Ecto neural progenitor cell (in vitro differentiated cells): ENCODE measurements around the gene IRS1.

ENCODE experiments used
- DNase-seq: peaks from one replicate; pipeline ENCODE4 v3.0.0-alpha.2; 2018; ENCODE audit warnings: low spot score

IRS1 gene

DNA sequence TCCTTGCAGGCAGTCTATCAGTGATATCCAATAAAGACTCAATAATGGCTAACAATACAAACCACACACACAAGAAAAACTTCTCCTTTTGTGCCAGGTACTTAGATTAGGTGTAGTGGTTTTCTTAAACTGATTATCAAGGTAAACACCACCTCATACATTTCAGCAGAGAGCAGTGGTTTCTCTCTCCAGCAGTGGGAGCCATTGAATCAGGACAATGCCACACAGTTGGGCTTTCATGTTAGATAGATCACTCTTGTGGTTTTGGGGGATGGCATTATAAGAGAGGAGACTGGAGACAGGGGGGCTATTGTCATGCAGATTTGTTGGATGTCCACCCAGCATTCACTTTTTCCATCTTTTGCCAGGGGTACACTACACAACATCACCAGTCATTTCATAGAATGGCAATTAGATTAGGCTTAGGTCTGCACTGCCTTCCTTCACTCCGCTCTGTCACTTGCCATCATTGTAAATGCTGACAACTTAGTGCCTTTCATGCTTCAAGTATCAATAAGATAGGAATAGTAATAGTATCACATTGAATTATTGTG lies 13.6 kb upstream of the IRS1 start:
- DNase-seq: no peak

DNA sequence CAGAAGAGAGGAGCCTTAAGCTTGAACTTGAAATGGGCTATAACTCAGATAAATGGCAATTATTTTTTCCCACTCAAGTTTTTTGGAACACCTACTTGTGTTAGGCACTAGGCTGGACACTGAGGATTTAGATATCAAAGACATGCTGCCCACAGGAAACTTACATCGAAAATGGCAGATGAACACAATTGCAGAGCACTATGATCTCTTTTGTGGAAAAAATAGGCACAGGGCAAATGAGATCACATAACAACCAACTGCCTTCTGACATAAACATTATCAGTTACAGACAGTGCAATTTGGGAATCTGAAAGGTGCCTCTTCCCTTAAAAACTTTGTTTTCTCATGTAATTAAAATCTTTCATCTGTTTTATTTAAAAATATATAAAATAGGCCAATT lies 3.8 kb upstream of the IRS1 start:
- no peak for DNase-seq

DNA sequence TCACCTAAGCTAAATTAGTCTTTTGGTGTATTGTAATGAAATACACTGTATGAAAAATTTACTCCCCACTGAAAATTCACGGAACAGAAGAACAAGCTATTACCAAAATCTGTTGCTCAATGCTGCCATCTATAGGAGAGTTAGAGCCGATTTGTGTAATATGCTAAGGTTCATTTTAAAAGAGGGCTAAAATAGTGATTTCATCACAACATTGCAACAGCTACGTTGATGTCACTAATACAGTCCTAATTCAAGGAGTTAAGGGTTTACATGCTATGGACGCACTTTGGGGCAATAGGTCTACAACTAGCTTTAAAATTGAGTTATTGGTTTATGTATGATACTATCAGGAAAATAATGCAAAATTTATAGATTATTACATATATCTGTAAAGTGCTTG lies 3.0 kb upstream of the IRS1 start:
- DNase-seq: no peak

DNA sequence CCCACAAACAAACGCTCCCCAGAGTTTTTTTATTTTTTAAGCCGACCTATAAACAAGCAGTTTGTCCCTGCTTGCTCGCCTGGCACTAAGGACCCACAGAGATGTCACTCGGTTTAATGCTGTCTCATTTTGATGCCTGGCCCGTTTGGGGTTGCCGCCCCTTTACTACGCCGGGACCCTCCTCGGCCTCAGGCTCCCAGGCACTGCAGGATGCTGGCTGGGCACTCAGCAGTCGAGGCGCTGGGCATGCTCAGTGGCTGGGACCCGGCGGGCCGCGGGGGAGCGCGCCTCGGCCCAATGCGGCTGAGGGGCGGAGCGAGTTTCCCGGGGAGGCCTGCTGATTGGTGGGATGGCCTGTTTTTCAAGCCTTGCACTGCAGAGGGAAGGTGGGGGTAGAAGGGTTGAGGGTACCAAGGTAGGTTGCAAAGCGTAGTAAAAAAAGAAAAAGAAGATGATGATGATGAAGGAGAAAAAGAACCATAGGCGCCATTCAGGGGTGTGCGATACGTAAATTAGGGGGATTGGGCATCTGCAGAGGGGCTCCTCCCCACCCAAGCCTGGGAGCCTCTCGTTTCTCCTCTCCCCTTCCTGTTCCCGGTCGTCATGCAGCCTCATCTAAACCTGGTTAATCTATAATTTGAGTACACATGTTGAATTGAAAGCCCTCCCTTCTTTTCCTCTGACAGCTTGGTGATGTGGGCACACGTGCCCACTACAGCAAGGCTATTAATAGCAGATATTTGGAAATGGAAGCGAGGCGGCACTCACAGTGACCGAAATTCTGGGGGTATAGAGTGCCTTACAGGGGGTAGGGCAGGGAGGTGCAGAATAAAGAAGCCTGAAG lies 1.5 kb upstream of the IRS1 start:
- DNase-seq: peak; percentile 93

DNA sequence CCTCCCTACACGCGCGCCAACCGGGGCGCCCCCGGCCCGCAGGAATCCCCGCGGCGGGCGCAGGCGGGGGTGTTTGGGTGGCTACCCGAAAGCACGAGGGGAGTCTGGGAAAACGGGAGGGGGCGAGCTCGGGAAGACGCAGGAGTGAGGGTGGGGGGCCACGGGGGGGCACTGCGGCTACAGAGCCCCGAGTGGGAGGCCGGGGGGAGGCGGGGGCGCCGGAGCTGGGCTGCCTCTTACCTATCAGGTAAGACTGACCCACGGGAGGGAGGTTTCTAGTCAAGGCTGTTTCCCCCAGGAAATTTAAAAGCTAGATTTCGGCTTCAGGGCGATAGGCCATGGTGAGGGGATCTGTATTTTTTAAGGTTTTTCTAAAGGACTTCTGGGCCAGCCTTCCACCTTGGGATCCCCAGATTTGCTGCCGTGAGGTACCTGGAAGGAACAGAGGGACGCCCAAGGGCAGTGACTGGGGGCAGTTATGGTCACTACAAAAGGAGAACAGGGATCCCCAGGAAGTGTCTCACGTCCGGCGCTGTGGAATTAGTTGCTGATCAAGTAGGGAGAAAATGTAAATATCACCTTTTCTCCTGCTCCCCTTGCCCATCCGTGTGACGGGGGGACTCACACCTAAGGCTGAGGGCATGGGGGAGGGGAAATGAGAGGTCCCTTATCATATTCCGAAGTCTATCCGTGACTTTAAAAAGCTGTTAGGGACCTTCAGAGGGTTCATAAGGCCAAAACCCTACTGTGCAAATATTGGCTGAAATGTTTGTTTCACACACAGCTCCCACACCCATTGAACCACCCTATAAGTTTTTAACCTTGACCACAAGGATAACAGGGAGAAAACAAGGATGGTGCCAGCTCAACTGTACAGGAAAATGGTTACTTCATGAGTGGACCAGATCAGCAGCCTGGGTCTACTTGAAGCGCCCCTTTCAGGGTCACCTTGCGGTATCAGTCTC lies 638 bp upstream of the IRS1 start:
- no peak for DNase-seq

DNA sequence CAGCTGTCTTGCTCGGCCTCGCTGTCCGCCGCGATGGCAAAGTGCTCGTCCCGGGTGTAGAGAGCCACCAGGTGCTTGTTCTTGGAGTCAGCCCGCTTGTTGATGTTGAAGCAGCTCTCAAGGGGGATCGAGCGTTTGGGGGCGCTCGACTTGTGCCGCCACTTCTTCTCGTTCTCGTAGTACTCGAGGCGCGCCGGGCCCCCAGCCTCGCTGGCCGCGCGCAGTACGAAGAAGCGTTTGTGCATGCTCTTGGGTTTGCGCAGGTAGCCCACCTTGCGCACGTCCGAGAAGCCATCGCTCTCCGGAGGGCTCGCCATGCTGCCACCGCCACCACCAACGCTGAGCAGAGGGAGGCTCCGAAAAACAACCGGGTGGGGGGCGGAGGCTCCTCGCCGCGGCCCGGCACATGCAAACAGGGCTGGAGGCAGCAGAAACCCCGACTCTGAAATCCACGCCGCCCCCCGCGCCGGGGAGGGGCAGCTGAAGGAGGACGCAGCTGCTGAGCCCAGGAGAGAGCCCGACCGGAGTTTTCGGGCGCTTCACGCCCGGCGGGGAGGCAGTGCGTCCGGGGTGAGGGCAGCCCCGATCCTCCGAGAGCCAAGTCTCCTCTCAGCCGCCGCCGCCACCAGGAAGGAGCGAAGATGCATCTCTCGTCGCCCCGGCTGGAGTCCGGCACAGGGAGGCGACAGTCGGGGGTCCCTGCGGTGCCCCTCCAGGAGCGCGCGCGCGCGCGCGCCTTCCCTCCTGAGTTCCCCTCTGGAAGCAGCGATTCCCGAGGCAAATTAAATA lies 1.0 kb downstream of the IRS1 start:
- DNase-seq: peak; percentile 73

DNA sequence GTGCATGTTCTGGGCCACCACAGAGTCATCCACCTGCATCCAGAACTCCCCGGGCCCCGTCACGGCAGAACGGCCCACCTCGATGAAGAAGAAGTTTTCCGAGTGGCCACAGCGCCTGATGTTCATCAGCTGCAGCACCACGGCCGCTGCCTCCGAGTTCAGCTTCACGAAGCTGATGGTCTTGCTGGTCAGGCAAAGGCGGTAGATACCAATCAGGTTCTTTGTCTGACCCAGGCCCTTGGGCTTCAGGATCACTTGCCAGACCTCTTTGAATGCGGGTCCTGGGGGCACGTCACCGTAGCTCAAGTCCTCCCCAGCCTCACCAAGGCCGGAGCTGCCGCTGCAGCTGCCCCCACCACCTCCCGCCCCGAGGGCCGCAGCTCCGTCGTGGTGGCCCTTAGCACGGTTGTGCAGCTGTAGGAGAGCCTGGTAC lies 1.6 kb downstream of the IRS1 start:
- peak; percentile 54 for DNase-seq

DNA sequence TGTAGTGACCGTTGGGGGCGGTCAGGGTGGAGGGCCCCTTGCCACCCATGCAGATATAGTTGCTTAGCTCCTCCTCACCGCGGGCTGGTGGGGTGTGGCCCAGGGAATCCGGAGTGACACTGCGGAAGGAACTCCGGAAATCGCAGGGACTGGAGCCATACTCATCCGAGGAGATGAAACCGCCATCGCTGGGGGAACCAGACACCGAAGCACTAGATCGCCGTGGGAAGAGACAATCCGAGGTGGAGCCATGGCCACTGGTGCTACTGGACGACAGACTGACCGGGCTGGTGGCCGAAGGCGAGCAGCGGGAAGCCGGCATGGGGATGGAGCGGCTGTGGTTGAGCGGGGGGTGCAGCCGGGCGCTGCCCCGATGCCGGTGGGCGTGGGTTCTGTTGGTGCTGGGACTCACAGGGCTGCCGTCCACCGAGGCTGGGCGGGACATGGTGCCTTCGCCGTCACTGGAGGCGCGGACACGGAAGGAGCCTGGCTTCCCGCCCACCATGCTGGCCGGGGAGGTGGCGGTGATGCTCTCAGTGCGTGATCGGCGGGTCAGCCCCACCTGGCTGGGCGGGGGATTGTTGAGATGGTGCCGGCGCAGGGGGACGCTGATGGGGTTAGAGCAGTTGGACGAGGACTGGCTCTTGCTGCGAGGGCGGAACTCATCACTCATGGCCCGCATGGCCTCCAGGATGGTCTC lies 2.2 kb downstream of the IRS1 start:
- DNase-seq: no peak

DNA sequence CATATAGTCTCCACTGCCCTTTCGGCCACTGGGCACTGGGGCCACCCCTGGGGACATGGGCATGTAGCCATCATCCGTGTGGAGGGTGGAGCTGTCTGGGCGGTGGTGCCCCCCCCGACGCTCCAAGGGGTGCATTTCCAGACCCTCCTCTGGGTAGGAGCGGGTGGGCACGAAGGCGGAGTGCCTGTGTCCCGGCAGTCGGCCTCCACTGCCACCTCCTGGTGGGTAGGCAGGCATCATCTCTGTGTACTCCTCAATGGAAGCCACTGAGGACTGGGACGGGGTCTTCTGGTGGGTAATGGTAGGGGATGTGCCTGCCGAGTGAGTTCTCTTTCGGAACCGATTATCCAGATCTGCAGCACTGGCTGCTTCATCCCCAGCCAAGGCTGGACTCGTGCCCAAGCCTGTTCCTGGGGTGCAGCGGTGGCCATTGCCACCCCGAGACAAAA lies 2.8 kb downstream of the IRS1 start:
- DNase-seq: peak; percentile 51

DNA sequence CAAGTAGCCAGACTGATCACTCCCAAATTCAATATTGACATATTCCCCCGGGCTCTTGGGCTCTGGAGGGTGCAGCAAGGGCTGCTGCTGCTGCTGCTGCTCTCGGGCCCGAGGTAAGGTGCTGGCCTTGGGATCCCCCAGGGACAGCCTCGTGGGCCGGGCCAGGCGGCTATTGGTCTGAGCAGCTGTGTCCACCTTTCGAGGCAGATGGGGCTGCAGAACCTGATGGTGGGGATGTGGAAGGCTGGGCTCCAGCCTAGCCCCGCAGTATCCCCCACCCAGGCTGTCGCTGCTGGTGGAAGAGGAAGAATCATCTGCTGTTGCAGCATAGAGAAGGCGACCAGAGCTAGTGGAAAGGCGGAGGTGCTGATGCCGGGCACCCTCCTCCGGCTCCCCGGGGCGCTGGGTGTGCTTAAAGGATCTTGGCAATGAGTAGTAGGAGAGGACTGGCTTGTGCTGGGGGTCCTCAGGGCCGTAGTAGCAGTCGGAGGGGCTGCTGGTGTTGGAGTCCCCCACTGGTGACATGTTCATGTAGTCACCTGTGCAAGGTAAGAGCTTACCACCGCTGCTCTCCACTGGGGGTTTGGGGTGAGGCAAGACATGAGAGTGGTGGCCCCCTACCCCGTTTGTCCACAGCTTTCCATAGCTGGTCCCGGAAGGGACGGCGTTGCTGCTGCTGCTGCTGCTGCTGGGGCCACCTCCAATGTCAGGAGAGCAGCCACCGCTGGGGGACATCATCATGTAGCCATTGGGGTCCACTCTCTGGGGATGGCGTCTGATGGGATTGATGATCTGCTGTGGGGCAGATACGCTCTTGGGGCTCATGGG lies 3.4 kb downstream of the IRS1 start:
- DNase-seq: no peak

DNA sequence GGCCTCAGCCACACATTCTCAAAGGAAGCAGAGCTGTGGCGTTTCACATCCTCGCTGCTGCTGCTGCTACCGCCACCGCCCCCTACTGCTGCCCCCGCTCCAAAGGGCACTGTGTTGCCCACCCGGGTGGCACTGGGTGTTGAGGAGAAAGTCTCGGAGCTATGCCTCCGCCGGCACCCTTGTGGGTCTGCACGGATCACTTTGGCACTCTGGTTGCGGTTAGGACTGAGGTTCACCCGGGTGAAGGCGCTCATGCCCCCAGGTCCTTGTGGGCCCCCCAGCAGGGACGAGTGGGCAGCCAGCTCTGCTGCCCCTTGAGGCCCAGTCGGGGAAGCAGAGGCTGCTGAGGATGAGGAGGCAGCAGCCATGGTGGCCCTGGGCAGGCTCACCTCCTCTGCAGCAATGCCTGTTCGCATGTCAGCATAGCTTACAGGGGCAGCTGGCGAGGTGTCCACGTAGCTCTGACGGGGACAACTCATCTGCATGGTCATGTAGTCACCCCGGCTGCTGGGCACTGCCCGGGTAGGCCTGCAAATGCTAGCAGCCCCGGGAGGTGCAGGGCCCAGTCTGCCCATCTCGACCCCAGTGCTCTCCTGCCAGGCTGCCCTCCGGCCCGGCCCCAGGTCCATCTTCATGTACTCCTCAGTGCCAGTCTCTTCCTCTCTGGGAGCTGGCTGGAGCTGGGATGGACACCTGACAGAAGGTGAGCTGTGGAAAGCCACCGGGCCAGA lies 4.2 kb downstream of the IRS1 start:
- DNase-seq: no peak

DNA sequence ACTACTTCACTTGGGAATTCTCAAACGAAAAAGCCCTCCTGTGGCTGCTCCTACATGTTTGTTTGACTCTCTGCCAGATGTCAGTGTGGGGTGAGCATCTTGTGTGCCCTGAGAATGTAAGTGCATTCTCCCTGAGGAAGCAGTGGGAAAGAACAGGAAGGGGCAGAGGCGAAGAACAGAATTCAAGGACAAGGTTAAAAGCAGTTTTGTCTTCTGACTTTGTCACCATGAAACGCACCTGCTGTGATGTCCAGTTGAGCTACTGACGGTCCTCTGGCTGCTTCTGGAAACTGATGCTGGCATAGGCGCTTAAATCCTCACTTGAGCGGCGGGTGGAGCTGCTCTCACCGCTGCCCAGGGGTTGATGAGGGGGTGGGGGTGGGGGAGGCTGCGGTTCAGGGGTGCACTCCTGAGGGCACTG lies 4.9 kb downstream of the IRS1 start:
- no peak for DNase-seq

DNA sequence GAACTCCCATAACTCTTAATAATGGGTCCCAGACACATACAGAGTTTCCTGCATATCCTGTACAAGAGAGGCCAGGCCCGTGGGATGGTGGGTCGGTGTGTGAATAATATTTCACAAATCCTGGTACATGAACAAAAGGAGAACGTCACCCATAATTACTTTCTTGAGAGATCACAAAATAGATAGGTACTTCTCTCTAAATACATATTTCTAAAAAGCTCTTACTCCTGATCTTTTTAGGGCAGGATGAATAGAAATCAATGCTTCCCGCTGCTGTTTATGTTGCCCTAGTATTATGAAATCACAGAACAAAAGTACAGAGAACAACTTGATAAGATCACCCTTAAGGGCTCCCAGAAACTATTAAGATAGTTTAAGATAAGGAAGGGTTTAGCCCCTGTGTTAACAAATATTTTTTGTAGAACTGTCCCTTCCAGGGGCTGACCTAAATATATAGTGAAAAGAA lies 5.4 kb downstream of the IRS1 start:
- DNase-seq: no peak

DNA sequence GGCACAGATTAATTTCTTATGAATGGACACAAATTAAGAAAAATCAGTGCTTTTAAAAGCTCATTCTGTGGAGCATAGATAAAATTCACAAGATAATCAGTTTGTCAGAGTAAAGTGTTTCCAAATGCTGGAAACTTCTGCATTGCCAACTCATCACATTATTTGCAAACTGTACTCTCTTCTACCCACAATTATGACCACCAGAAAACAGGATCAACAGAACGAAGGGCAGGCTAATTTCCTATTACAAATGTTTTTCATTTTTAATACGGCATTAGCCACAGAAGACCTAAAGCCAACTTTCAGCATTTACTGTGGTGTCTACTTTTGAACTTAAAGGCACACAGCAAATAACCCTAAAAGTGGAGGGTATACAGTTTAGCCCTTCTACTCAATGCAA lies 6.0 kb downstream of the IRS1 start:
- no peak for DNase-seq

DNA sequence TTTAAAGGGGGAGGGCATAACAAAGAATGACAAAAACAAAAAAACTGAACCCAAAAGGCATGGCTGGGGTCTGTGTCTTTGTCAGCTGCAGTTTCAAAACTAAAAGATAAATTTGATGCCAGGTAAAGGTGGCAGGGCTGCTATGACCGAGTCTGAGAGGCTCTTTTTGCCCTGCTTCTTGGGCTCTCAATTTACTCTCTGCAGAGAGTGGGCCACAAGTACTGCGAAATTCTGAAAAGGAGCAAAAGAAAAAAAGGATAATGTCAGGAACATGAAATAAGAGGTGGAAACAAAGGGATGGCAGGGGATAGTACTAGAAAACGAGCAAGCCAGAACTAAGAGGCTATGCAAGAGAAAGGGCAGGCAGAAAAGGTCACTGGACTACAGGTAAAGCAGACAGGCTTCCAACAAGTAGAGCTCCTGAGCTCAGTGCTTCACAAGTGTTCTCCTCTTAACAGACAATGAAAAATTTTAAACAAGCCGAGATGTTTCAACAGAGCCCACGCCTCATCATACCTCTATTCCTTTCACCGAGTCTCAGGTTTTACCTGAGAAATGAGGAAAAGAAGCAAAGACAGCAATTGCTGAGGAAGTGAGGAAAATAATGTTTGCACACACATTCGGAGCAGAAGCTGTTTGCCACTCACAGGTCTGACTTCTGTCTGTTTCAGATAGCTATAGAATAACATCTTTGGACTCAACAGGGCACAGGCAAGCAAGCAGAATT lies 7.3 kb downstream of the IRS1 start:
- no peak for DNase-seq

DNA sequence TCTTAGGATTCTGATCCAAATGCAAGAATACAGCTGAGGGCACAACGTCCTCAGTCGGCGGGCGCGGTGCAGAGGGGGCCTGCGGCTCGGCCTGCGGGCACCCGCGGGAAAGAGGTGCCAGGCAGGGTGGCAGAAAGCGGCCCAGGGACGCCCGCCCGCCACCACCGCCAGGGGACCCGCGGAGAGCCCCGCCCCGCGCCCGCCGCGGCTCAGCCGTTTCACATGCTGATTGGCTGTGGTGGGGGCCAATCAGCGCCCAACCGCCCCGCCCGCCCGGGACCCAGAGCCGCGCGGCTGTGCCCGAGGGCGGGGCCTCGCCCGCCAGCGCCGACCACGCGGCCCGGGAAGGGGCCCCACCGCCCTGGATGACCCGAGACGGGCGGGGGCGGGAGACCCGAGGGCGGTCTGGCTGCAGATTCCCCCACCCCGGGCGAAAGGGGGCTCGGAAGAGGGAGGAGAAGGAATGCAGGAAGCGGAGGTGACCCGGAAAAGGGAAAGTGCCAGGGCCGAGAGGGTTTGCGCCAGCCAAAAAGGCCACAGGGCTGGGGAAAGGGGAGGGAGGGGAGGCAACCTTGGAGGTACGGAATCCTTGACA lies 8.0 kb downstream of the IRS1 start:
- DNase-seq: peak; percentile 93

DNA sequence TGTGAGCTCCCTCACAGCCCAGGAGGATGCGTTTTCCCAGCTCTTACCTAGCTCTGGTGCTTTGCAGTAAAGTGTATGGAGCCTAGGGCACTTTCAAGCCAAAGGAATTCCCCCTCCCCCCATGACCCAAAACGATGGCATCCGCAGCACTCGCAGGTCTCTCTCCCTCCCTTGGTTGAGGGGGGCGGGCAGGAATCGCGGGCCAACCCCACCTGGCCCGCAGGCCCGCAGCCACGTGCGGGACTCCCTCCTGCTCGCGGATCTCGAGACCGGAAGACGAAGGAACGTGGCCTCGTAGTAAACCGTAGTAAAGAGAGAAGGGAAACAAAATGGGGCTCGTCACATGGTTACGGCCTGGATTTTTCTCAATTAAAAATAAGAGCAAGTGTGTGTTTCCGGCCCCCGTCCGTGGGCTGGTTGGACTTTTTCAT lies 8.5 kb downstream of the IRS1 start:
- no peak for DNase-seq

DNA sequence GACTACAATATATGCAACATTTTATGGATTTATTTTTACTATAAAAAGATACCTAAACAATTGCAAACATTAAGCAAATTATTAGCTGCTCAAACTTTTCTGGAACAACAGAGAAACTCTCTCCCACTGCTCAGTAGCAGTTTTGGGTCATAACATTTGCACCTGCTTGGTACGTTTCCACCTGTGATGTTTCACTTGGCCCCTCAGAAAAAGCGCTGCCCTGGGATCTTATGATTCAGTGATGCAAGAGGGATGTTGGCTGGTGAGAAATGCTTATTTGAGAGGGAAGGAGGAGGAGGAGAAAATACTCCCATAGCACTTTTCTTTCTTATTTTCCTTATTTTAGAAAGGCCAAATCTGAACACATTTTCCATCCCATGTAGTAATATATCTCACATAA lies 9.2 kb downstream of the IRS1 start:
- no peak for DNase-seq
